Mesendoderm (in vitro differentiated cells): ENCODE measurements around the gene MRPS14.

ENCODE experiments used
- DNase-seq: peaks from one replicate; pipeline ENCODE4 v3.0.0; 2013
- H2AK5ac ChIP-seq: 2 replicates; pipeline ENCODE4 v1.6.1; 2013; ENCODE audit warnings: low read length, inconsistent platforms
- H2BK120ac ChIP-seq: 2 replicates; pipeline ENCODE4 v1.6.1; 2013; ENCODE audit warnings: low read depth, mild to moderate bottlenecking, low read length, moderate library complexity, mixed read lengths
- H2BK15ac ChIP-seq: replicated peaks from 2 replicates; pipeline ENCODE4 v1.6.1; 2013; ENCODE audit warnings: low read depth, mild to moderate bottlenecking, moderate library complexity
- H2BK5ac ChIP-seq: 2 replicates; pipeline ENCODE4 v1.6.1; 2013; ENCODE audit warnings: low read length, inconsistent platforms
- H3K18ac ChIP-seq: 2 replicates; pipeline ENCODE4 v1.6.1; 2013; ENCODE audit warnings: mild to moderate bottlenecking, low read length, mixed read lengths
- H3K23ac ChIP-seq: one replicate; pipeline ENCODE4 v1.6.1; 2013; ENCODE audit warnings: low read length
- H3K27ac ChIP-seq: 2 replicates; pipeline ENCODE4 v1.5.1; 2013; ENCODE audit warnings: low read depth, mild to moderate bottlenecking, inconsistent platforms, low read length, moderate library complexity
- H3K27me3 ChIP-seq: 2 replicates; pipeline ENCODE4 v1.6.1; 2013; ENCODE audit warnings: low read length, control low read depth, mild to moderate bottlenecking, inconsistent platforms; ENCODE audit not compliant: insufficient read depth, poor library complexity
- H3K36me3 ChIP-seq: 2 replicates; pipeline ENCODE4 v1.6.1; 2013; ENCODE audit warnings: low read length, inconsistent platforms; ENCODE audit not compliant: control insufficient read depth, insufficient read depth
- H3K4ac ChIP-seq: one replicate; pipeline ENCODE4 v1.6.1; 2013; ENCODE audit warnings: low read depth, mild to moderate bottlenecking, low read length, moderate library complexity
- H3K4me1 ChIP-seq: 2 replicates; pipeline ENCODE4 v1.6.1; 2013; ENCODE audit warnings: low read depth, low read length, inconsistent platforms; ENCODE audit not compliant: control insufficient read depth
- H3K4me2 ChIP-seq: 2 replicates; pipeline ENCODE4 v1.6.1; 2013; ENCODE audit warnings: low read length
- H3K4me3 ChIP-seq: 2 replicates; pipeline ENCODE4 v1.5.1; 2013; ENCODE audit warnings: mild to moderate bottlenecking, low read length
- H3K56ac ChIP-seq: one replicate; pipeline ENCODE4 v1.6.1; 2013; ENCODE audit warnings: low read length
- H3K79me1 ChIP-seq: 2 replicates; pipeline ENCODE4 v1.6.1; 2013; ENCODE audit warnings: low read length, inconsistent platforms
- H3K79me2 ChIP-seq: 2 replicates; pipeline ENCODE4 v1.6.1; 2013; ENCODE audit warnings: mild to moderate bottlenecking, low read length; ENCODE audit not compliant: control insufficient read depth, insufficient read depth
- H3K9ac ChIP-seq: 2 replicates; pipeline ENCODE4 v1.6.1; 2013; ENCODE audit warnings: low read length, inconsistent platforms
- H4K5ac ChIP-seq: one replicate; pipeline ENCODE4 v1.6.1; 2013; ENCODE audit warnings: low read length
- H4K8ac ChIP-seq: one replicate; pipeline ENCODE4 v1.6.1; 2013; ENCODE audit warnings: low read depth, mild to moderate bottlenecking, control low read depth, low read length, moderate library complexity
- WGBS: extraction: QIAGEN DNeasy Blood & Tissue Kit; methylation state at CpG from one replicate; pipeline ENCODE4 v1.1.7; 2013; ENCODE audit warnings: low lambda C conversion rate, missing lambda C conversion rate; ENCODE audit not compliant: insufficient coverage; ENCODE audit errors: extremely low coverage; 5-methylcytosine and 5-hydroxymethylcytosine counted together

Gene MRPS14

GRCh38 chr1:174997041-174997440, 26.2 kb downstream of the MRPS14 start:
- no peak overlapping the region for H3K18ac ChIP-seq
- H3K79me2 ChIP-seq = peaks cover 22% of the 10 kb centered on the region
- H3K4ac ChIP-seq = no peak overlapping the region
- H3K23ac ChIP-seq = no peak overlapping the region
- no peak overlapping the region for H3K9ac ChIP-seq
- H3K4me3 ChIP-seq = no peak overlapping the region
- H4K8ac ChIP-seq = no peak overlapping the region
- H2AK5ac ChIP-seq = no peak overlapping the region
- H3K27ac ChIP-seq = no peak overlapping the region
- H3K27me3 ChIP-seq = no peaks in the 10 kb centered on the region
- no peaks in the 10 kb centered on the region for H3K4me1 ChIP-seq
- no peak overlapping the region for H4K5ac ChIP-seq
- no peak overlapping the region for H2BK15ac ChIP-seq
- H2BK5ac ChIP-seq = no peak overlapping the region
- H3K56ac ChIP-seq = no peak overlapping the region
- H3K36me3 ChIP-seq = no peaks in the 10 kb centered on the region
- WGBS = no CpG with 5 or more reads among the region's 3 CpGs
- H3K4me2 ChIP-seq = no peak overlapping the region
- H2BK120ac ChIP-seq = no peak overlapping the region
- no peaks in the 10 kb centered on the region for H3K79me1 ChIP-seq
- no peak for DNase-seq

DNA sequence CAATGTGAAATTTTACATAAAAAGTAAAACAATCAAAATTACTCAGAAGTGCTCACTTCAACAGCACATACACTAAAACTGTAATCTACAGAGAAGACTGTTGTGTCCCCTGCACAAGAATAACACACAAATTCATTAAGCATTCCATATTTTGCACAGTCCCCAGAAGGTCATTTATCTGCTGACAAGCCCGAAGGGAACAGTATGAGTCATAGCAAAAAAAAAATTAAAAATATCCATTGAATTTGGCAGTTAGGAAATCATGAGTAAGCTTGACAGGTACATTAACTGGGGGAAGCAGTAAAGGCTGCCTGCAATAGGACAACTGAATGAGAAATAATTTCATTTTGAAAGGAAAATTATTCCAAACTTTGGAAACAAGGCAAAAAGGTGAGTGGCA, 26.7 kb downstream of the MRPS14 start:
- H3K79me2 ChIP-seq = peaks cover 16% of the 10 kb centered on the region
- H3K18ac ChIP-seq = no peak overlapping the region
- no peak overlapping the region for H3K9ac ChIP-seq
- no peak for DNase-seq
- no peaks in the 10 kb centered on the region for H3K79me1 ChIP-seq
- no peak overlapping the region for H2BK5ac ChIP-seq
- no peak overlapping the region for H3K56ac ChIP-seq
- no peak overlapping the region for H2AK5ac ChIP-seq
- no peaks in the 10 kb centered on the region for H3K27me3 ChIP-seq
- no peaks in the 10 kb centered on the region for H3K4me1 ChIP-seq
- H3K23ac ChIP-seq = no peak overlapping the region
- no peak overlapping the region for H3K4ac ChIP-seq
- H2BK15ac ChIP-seq = no peak overlapping the region
- H3K36me3 ChIP-seq = no peaks in the 10 kb centered on the region
- no peak overlapping the region for H2BK120ac ChIP-seq
- no peak overlapping the region for H4K8ac ChIP-seq
- WGBS = no CpG with 5 or more reads among the region's 1 CpG
- no peak overlapping the region for H4K5ac ChIP-seq
- no peak overlapping the region for H3K4me3 ChIP-seq
- H3K4me2 ChIP-seq = no peak overlapping the region
- H3K27ac ChIP-seq = no peak overlapping the region

GRCh38 chr1:174995916-174996315, 27.3 kb downstream of the MRPS14 start:
- Histone ChIP-seq H3K79me2 (peaks cover 11% of the 10 kb centered on the region), H4K5ac (no peak overlapping the region), H3K4me2 (no peak overlapping the region), H4K8ac (no peak overlapping the region), H3K23ac (no peak overlapping the region), H3K18ac (no peak overlapping the region), H2AK5ac (no peak overlapping the region), H3K36me3 (no peaks in the 10 kb centered on the region), H2BK5ac (no peak overlapping the region), H3K27me3 (no peaks in the 10 kb centered on the region), H3K27ac (no peak overlapping the region), H3K9ac (no peak overlapping the region), H3K4ac (no peak overlapping the region), H3K4me3 (no peak overlapping the region), H3K56ac (no peak overlapping the region), H2BK15ac (no peak overlapping the region), H3K4me1 (no peaks in the 10 kb centered on the region), H2BK120ac (no peak overlapping the region), H3K79me1 (no peaks in the 10 kb centered on the region)
- no CpG with 5 or more reads among the region's 1 CpG for WGBS
- DNase-seq = no peak

GRCh38 chr1:174995121-174995520, 28.1 kb downstream of the MRPS14 start:
- Histone ChIP-seq H2AK5ac (no peak overlapping the region), H4K5ac (no peak overlapping the region), H3K27me3 (no peaks in the 10 kb centered on the region), H3K27ac (no peak overlapping the region), H3K4me2 (no peak overlapping the region), H3K4me1 (no peaks in the 10 kb centered on the region), H3K4me3 (no peak overlapping the region), H2BK5ac (no peak overlapping the region), H3K9ac (no peak overlapping the region), H2BK15ac (no peak overlapping the region), H3K79me1 (no peaks in the 10 kb centered on the region), H3K79me2 (peaks cover 3% of the 10 kb centered on the region), H2BK120ac (no peak overlapping the region), H3K56ac (no peak overlapping the region), H3K36me3 (no peaks in the 10 kb centered on the region), H3K4ac (no peak overlapping the region), H4K8ac (no peak overlapping the region), H3K23ac (no peak overlapping the region), H3K18ac (no peak overlapping the region)
- WGBS = no CpG with 5 or more reads among the region's 3 CpGs
- no peak for DNase-seq

DNA sequence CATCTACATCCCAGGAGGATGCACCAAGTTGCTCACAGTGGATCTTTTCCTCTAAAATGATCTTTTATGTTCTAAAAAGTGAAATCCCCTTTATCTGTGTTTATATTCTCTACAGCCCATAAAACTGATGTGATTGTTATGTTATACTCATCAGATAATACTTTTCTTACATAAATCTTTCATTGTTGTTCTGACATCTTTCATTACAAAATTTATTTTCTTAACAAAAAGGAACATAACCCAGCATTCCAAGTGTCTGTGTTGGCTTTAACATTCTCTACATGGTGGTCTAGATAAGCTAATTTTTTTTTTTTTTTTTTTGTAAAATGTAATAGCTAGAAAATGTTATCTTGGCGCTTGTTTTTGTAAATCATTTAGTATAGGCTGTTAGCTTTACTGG, 31.8 kb downstream of the MRPS14 start:
- Histone ChIP-seq H3K79me2 (no peaks in the 10 kb centered on the region), H3K27me3 (no peaks in the 10 kb centered on the region), H3K23ac (no peak overlapping the region), H3K36me3 (no peaks in the 10 kb centered on the region), H3K4me1 (no peaks in the 10 kb centered on the region), H3K79me1 (no peaks in the 10 kb centered on the region), H2BK15ac (no peak overlapping the region), H3K27ac (no peak overlapping the region), H3K4me3 (no peak overlapping the region), H3K18ac (no peak overlapping the region), H4K5ac (no peak overlapping the region), H2AK5ac (no peak overlapping the region), H2BK120ac (no peak overlapping the region), H3K4ac (no peak overlapping the region), H3K9ac (no peak overlapping the region), H3K4me2 (no peak overlapping the region), H2BK5ac (no peak overlapping the region), H3K56ac (no peak overlapping the region), H4K8ac (no peak overlapping the region)
- WGBS = no CpG with 5 or more reads among the region's 1 CpG
- DNase-seq = no peak

DNA sequence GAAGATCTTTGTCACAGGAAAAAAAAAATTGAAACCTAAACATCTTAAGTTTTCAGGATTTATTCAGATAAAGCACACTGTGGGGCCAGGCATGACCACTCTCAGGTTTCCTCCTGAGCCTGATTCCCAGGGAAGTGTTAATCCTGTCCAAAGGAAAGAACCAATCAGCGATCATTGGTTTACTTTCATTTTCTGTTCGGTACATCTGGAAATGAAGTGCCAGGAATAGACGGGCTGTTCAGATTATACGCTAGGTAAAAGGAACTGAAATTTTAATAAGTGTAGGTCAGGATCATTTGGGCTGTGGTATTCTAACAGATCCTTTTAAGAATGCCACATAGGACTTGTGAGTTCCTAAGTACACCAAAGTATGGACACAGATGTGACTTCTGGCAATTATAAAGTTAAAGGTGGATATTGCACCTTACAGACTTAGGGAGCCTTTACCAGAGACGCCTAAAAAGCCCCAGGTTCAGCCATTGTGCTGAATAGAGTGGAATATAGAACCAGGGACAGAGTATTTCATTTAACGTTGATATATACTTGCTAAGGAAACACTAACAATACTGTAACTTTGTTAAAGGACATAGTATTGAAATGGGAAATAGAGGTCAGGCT, 32.7 kb downstream of the MRPS14 start:
- Histone ChIP-seq H4K5ac (no peak overlapping the region), H2BK15ac (no peak overlapping the region), H3K18ac (no peak overlapping the region), H3K4me1 (no peaks in the 10 kb centered on the region), H3K4me3 (no peak overlapping the region), H3K27me3 (no peaks in the 10 kb centered on the region), H3K4me2 (no peak overlapping the region), H2BK120ac (no peak overlapping the region), H4K8ac (no peak overlapping the region), H3K79me2 (no peaks in the 10 kb centered on the region), H2BK5ac (no peak overlapping the region), H3K79me1 (no peaks in the 10 kb centered on the region), H2AK5ac (no peak overlapping the region), H3K4ac (no peak overlapping the region), H3K36me3 (no peaks in the 10 kb centered on the region), H3K9ac (no peak overlapping the region), H3K27ac (no peak overlapping the region), H3K23ac (no peak overlapping the region), H3K56ac (no peak overlapping the region)
- no peak for DNase-seq
- WGBS = no CpG with 5 or more reads among the region's 6 CpGs
